HG03469 (cell line): ENCODE measurements around the gene NELFB.
"Not testable (repeated sequence)": the region's sequence is repeated elsewhere in the genome, so short reads cannot be mapped to it uniquely, and the experiment has no call there.

Source experiments
- ATAC-seq: cut with Tn5 transposase; IDR thresholded peaks from one replicate; pipeline ENCODE4 v1.9.1; 2021; ENCODE audit warnings: mild to moderate bottlenecking, moderate library complexity, moderate number of reproducible peaks; ENCODE audit not compliant: unreplicated experiment

NELFB gene

GRCh38 chr9:137234055-137234697, 21.0 kb upstream of the NELFB start:
- ATAC-seq = no peak

- ATAC-seq = no peak
These were observed 20.2 kb upstream of the NELFB start for GRCh38 chr9:137234758-137235423.

GRCh38 chr9:137235424-137236237, 19.5 kb upstream of the NELFB start:
- ATAC-seq = no peak

GRCh38 chr9:137236238-137236935, 18.7 kb upstream of the NELFB start:
- ATAC-seq = no peak

- no peak for ATAC-seq
These were observed 18.1 kb upstream of the NELFB start for GRCh38 chr9:137236936-137237421.

- ATAC-seq = no peak
These were observed 17.1 kb upstream of the NELFB start for GRCh38 chr9:137237759-137238726.

GRCh38 chr9:137239541-137240200, 15.5 kb upstream of the NELFB start:
- ATAC-seq = not testable (repeated sequence)

GRCh38 chr9:137240318-137240840, 14.7 kb upstream of the NELFB start:
- ATAC-seq = peak; percentile 19

- peak; percentile 76 for ATAC-seq
These were observed 14.2 kb upstream of the NELFB start, which contains the start of gene TUBB4B for GRCh38 chr9:137240841-137241489. Gene TUBB4B (plus strand): TSS chr9:137241287. CDS start chr9:137241361, 74 bp downstream.

- no peak for ATAC-seq
These were observed 13.4 kb upstream of the NELFB start for GRCh38 chr9:137241490-137242268.

GRCh38 chr9:137242269-137243203, 12.6 kb upstream of the NELFB start:
- ATAC-seq = no peak

GRCh38 chr9:137243266-137243625, 11.9 kb upstream of the NELFB start:
- not testable (repeated sequence) for ATAC-seq

- ATAC-seq = no peak
These were observed 11.3 kb upstream of the NELFB start for GRCh38 chr9:137243626-137244485.

GRCh38 chr9:137244486-137245449, 10.4 kb upstream of the NELFB start:
- ATAC-seq = no peak
